ENCODE data around the gene CEP350. TPM values are rescaled to one million over a fixed set of nuclear protein-coding genes. Genes with fewer than 3 reads are reported as not detected.

Gene CEP350
- total RNA-seq, 1 donor from 2014 or later: 37.8 TPM

DNA sequence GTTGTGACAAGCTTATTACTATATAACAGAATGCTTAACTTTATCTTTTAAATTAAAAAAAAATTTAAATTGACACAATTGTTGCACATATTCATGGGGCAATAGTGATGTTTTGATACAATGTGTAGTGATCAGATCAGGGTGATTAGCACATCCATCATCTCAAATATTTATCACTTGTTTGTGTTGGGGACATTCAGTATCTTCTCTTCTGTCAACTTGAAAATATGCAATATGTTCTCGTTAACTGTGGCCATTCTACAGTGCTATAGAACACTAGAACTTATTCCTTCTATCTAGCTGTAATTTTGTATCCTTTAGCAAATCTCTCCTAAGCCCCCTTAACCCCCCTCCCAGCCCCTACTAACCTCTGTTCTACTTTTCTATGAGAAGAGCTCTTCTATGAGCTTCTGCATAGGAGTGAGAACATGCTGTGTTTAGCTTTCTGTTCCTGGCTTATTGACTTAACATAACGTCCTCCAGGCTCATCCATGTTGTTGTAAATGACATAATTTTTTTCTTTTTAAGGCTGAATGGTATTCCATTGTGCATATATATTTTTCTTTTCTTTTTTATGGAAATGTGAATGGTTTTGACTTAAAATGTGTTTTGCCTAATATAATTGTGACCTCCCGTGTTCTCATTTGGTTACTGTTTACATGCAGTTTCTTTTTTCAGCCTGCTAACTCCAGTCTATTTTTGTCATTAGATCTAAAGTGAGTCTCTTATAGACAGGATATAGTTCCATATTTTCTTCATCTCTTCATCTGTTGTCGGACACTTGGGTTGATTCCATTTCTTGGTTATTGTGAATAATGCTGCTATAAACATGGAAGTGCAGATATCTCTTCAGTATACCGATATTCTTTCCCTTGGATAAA lies 23.8 kb downstream of the CEP350 start:
- no peak overlapping the region for H3K27ac ChIP-seq

DNA sequence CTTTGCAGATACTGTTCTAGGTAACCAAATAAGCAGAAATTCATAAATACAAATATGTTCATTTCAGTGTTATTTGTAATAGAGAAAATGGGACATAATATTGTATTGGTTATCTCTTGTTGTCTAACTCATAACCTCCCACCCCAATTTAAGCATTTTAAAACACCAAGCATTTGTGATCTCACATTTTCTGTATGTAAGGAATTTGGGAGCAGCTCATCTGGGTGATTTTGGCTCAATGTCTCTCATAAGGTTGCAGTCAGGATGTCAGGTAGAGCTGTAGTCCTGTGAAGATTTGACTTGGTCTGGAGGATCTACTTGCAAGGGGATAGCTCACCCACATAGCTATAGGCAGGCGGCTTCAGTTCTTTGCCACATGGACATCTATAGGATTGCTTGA lies 29.5 kb downstream of the CEP350 start:
- Histone ChIP-seq H3K27ac (no peak overlapping the region), H3K4me3 (no peak overlapping the region), H3K36me3 (peaks cover 0 to 4% of the 10 kb centered on the region in 2 donors), H3K27me3 (no peaks in the 10 kb centered on the region), H3K4me1 (no peaks in the 10 kb centered on the region), H3K9me3 (no peaks in the 10 kb centered on the region)
- TF ChIP-seq CTCF (IDR thresholded peaks at IDR 0.05): no peak
- intact Hi-C loops (cut with DNase I): no loop called here
- DNase-seq (ENCODE audit: low spot score in 2 of 2): no peak

More for the DNA sequence above, 23.8 kb downstream of the CEP350 start:
- no peaks in the 10 kb centered on the region for H3K9me3 ChIP-seq
- no peak overlapping the region for H3K4me3 ChIP-seq
- no peaks in the 10 kb centered on the region for H3K4me1 ChIP-seq
- TF ChIP-seq CTCF (IDR thresholded peaks at IDR 0.05): no peak
- H3K27me3 ChIP-seq: no peaks in the 10 kb centered on the region
- H3K36me3 ChIP-seq: no peaks in the 10 kb centered on the region
- DNase-seq (ENCODE audit: low spot score in 2 of 2): no peak
- intact Hi-C loops (cut with DNase I): no loop called here

- DNase-seq (ENCODE audit: low spot score in 2 of 2): no peak
- H3K27me3 ChIP-seq: no peaks in the 10 kb centered on the region
- no peak overlapping the region for H3K4me3 ChIP-seq
- H3K36me3 ChIP-seq: peaks cover 0 to 4% of the 10 kb centered on the region in 2 donors
- no peaks in the 10 kb centered on the region for H3K9me3 ChIP-seq
- TF ChIP-seq CTCF (IDR thresholded peaks at IDR 0.05): no peak
- intact Hi-C loops (cut with DNase I): no loop called here
- no peaks in the 10 kb centered on the region for H3K4me1 ChIP-seq
- no peak overlapping the region for H3K27ac ChIP-seq
Measured at GRCh38 chr1:179984942-179985341, 30.3 kb downstream of the CEP350 start.

DNA sequence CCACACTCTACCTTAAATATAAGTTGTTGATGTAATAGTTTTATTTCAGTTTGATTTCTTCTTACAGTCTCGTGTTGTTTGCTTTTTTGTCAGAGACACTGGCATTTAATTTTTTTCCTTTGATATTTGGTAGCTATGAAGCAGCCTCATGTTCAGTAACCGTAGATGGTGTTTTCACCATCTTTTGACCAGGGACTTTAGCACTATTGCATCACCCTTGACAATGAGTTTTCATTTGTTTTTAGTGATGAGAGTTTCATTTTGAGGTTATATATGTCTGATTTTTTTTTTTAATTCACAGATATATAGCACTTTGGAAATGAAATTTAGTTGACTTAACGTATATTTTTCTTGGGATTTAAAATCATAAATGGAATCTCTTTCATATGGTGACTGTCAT lies 36.2 kb downstream of the CEP350 start:
- Histone ChIP-seq H3K27ac (no peak overlapping the region), H3K4me1 (no peaks in the 10 kb centered on the region), H3K9me3 (no peaks in the 10 kb centered on the region), H3K4me3 (no peak overlapping the region), H3K27me3 (no peaks in the 10 kb centered on the region), H3K36me3 (peaks cover 2 to 30% of the 10 kb centered on the region in 2 donors)
- TF ChIP-seq CTCF (IDR thresholded peaks at IDR 0.05): no peak
- DNase-seq (ENCODE audit: low spot score in 2 of 2): no peak
- intact Hi-C loops (cut with DNase I): no loop called here

- no peak for TF ChIP-seq CTCF (IDR thresholded peaks at IDR 0.05)
- Histone ChIP-seq H3K4me3 (no peak overlapping the region), H3K36me3 (peaks cover 13 to 41% of the 10 kb centered on the region in 2 donors), H3K27ac (no peak overlapping the region), H3K9me3 (no peaks in the 10 kb centered on the region), H3K4me1 (no peaks in the 10 kb centered on the region), H3K27me3 (no peaks in the 10 kb centered on the region)
- intact Hi-C loops (cut with DNase I): no loop called here
- DNase-seq (ENCODE audit: low spot score in 2 of 2): no peak
Measured at GRCh38 chr1:179995576-179995975, 41.0 kb downstream of the CEP350 start.
